DOHH2 (cell line): ENCODE data around the gene IFNAR1.
A peak's percentile ranks its signal among the peaks of the same experiment; 100 is the strongest.

Source experiments
- H3F3A ChIP-seq: fragments of 200-600 bp; sonication (generic), shearing (Covaris generic); 2 replicates; pipeline ENCODE4 v1.6.0; 2016; ENCODE audit warnings: antibody characterized with exemption, mild to moderate bottlenecking; ENCODE audit not compliant: control insufficient read depth, insufficient read depth
- H3K27ac ChIP-seq: fragments of 200-600 bp; sonication (generic); 2 replicates; pipeline ENCODE4 v1.5.1; 2014; ENCODE audit warnings: low read depth, mild to moderate bottlenecking, low read length, moderate library complexity
- H3K27me3 ChIP-seq: fragments of 200-600 bp; sonication (generic); 2 replicates; pipeline ENCODE4 v1.6.1; 2014; ENCODE audit warnings: mild to moderate bottlenecking, low read length, mixed read lengths; ENCODE audit not compliant: control insufficient read depth
- H3K36me3 ChIP-seq: fragments of 200-600 bp; sonication (generic); 2 replicates; pipeline ENCODE4 v1.6.1; 2014; ENCODE audit warnings: mild to moderate bottlenecking, low read length, moderate library complexity, mixed read lengths; ENCODE audit not compliant: control insufficient read depth
- H3K4me1 ChIP-seq: fragments of 200-600 bp; sonication (generic); 2 replicates; pipeline ENCODE4 v1.6.1; 2014; ENCODE audit warnings: mild to moderate bottlenecking, low read length, mixed read lengths; ENCODE audit not compliant: control insufficient read depth
- H3K4me2 ChIP-seq: fragments of 200-600 bp; sonication (generic); 2 replicates; pipeline ENCODE4 v1.6.0; 2014; ENCODE audit warnings: mild to moderate bottlenecking, low read length, moderate library complexity
- H3K4me3 ChIP-seq: fragments of 200-600 bp; sonication (generic); 2 replicates; pipeline ENCODE4 v1.5.1; 2014; ENCODE audit warnings: mild to moderate bottlenecking, low read length, mixed read lengths
- H3K79me2 ChIP-seq: fragments of 200-600 bp; sonication (generic); 2 replicates; pipeline ENCODE4 v1.6.1; 2014; ENCODE audit warnings: mild to moderate bottlenecking, low read length, mixed read lengths; ENCODE audit not compliant: control insufficient read depth
- H3K9me2 ChIP-seq: fragments of 200-600 bp; sonication (generic); replicated peaks from 2 replicates; pipeline ENCODE4 v1.6.1; 2014; ENCODE audit warnings: mild to moderate bottlenecking, low read length, mixed read lengths; ENCODE audit not compliant: control insufficient read depth
- H3K9me3 ChIP-seq: fragments of 200-600 bp; sonication (generic); 2 replicates; pipeline ENCODE4 v1.6.1; 2014; ENCODE audit warnings: antibody characterized with exemption, low read length, mixed read lengths; ENCODE audit not compliant: control insufficient read depth, insufficient read depth
- H4K20me1 ChIP-seq: fragments of 200-600 bp; sonication (generic); 2 replicates; pipeline ENCODE4 v1.6.0; 2014; ENCODE audit warnings: low read depth, mild to moderate bottlenecking, antibody characterized with exemption, low read length, moderate library complexity; ENCODE audit not compliant: control insufficient read depth, insufficient read depth
- EZH2phosphoT487 ChIP-seq: fragments of 200-600 bp; sonication (generic); IDR thresholded peaks from 2 replicates; pipeline ENCODE4 v1.6.1; 2017; ENCODE audit warnings: borderline replicate concordance, mild to moderate bottlenecking, antibody characterized with exemption, low read length, moderate library complexity, mixed read lengths
- TF ChIP-seq, protein P1 (sequence below): fragments of 200-600 bp; sonication (generic); IDR thresholded peaks from one replicate; pipeline ENCODE4 v1.5.1; 2014; ENCODE audit warnings: antibody characterized with exemption, mild to moderate bottlenecking, low read depth, low read length; ENCODE audit not compliant: poor library complexity, severe bottlenecking

Gene IFNAR1

DNA sequence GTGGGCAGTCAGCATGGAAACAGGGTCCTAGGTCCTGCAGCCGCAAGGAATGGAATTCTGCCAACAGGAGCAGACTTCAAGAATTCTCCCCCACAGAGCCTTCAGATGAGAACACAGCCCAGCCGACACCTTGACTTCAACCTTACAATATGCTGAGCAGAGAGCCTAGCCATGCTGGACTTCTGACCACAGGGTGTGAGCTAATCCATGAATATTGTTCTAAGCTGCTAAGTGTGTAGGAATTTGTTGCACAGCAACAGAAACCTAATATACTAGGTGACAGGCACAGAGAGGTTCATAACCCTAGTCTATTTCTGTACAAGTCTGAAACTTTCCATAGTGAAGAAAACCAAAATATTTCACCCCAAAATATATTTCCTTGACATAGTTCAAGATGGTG lies 45.5 kb downstream of the IFNAR1 start:
- Histone ChIP-seq H3K9me3 (peaks cover 22% of the 10 kb centered on the region), H3K4me3 (peak overlapping the region; percentile 27), H4K20me1 (no peaks in the 10 kb centered on the region), H3F3A (peaks cover 22% of the 10 kb centered on the region), H3K27me3 (no peaks in the 10 kb centered on the region), H3K4me2 (peak overlapping the region; percentile 27), H3K27ac (no peak overlapping the region), H3K4me1 (peaks cover 70% of the 10 kb centered on the region), H3K9me2 (no peaks in the 10 kb centered on the region), H3K36me3 (peaks cover 10% of the 10 kb centered on the region), H3K79me2 (no peaks in the 10 kb centered on the region)
- no peak for TF ChIP-seq EZH2phosphoT487
- TF ChIP-seq, protein P1, sequence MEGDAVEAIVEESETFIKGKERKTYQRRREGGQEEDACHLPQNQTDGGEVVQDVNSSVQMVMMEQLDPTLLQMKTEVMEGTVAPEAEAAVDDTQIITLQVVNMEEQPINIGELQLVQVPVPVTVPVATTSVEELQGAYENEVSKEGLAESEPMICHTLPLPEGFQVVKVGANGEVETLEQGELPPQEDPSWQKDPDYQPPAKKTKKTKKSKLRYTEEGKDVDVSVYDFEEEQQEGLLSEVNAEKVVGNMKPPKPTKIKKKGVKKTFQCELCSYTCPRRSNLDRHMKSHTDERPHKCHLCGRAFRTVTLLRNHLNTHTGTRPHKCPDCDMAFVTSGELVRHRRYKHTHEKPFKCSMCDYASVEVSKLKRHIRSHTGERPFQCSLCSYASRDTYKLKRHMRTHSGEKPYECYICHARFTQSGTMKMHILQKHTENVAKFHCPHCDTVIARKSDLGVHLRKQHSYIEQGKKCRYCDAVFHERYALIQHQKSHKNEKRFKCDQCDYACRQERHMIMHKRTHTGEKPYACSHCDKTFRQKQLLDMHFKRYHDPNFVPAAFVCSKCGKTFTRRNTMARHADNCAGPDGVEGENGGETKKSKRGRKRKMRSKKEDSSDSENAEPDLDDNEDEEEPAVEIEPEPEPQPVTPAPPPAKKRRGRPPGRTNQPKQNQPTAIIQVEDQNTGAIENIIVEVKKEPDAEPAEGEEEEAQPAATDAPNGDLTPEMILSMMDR, result no peak

DNA sequence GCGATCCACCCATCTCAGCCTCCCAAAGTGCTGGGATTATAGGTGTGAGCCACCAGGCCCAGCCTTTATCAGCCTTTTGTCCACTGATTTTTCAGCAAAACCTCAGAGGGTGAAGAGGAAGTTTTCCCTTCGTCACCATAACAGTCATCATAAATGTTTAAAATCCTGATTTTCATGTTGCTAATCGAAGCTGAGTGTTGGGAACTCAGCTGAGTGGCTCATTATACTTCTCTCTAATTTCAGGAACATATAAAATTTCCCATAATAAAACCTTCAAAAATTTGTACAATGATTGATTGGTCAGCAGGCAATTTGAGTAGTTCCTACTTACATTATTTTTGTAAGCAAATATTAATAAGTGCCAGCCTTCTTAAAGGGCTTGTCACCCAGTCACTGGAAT lies 46.6 kb downstream of the IFNAR1 start:
- H3K4me1 ChIP-seq, result peaks cover 81% of the 10 kb centered on the region
- H3K4me2 ChIP-seq, result no peak overlapping the region
- peaks cover 24% of the 10 kb centered on the region for H3F3A ChIP-seq

DNA sequence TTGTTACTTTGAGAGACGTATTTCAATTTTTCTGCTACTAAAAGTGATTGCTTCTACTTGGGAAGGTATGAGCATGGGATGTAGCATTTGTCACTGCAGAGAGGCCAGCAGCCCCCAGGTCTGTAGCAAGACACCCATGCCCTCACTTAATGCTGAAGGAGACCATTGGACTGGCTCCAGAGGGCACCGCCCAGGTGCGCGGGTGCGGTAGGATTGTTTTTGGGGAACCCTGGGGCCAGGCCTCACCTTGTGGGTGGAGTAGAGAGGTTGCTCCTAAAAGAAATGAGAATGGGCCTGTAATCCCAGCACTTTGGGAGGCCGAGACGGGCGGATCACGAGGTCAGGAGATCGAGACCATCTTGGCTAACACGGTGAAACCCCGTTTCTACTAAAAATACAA lies 47.8 kb downstream of the IFNAR1 start:
- H3K9me3 ChIP-seq, result peaks cover 9% of the 10 kb centered on the region
- H4K20me1 ChIP-seq, result no peaks in the 10 kb centered on the region
- peaks cover 5% of the 10 kb centered on the region; the same call in 1 of the 2 replicates for H3K36me3 ChIP-seq
- H3K27ac ChIP-seq, result peak overlapping the region; percentile 96
- no peaks in the 10 kb centered on the region for H3K9me2 ChIP-seq
- H3K4me2 ChIP-seq, result no peak overlapping the region
- TF ChIP-seq EZH2phosphoT487, result no peak
- TF ChIP-seq, protein P1, result no peak
- H3F3A ChIP-seq, result peaks cover 27% of the 10 kb centered on the region
- H3K27me3 ChIP-seq, result no peaks in the 10 kb centered on the region
- H3K4me1 ChIP-seq, result peaks cover 92% of the 10 kb centered on the region
- no peak overlapping the region for H3K4me3 ChIP-seq
- no peaks in the 10 kb centered on the region for H3K79me2 ChIP-seq

More for the DNA sequence above, 46.6 kb downstream of the IFNAR1 start:
- H3K27ac ChIP-seq, result no peak overlapping the region
- no peak overlapping the region for H3K4me3 ChIP-seq
- H3K79me2 ChIP-seq, result no peaks in the 10 kb centered on the region
- TF ChIP-seq, protein P1, result no peak
- no peak for TF ChIP-seq EZH2phosphoT487
- peaks cover 10% of the 10 kb centered on the region for H3K36me3 ChIP-seq
- H3K9me2 ChIP-seq, result no peaks in the 10 kb centered on the region
- H4K20me1 ChIP-seq, result no peaks in the 10 kb centered on the region
- peaks cover 21% of the 10 kb centered on the region for H3K9me3 ChIP-seq
- H3K27me3 ChIP-seq, result no peaks in the 10 kb centered on the region

DNA sequence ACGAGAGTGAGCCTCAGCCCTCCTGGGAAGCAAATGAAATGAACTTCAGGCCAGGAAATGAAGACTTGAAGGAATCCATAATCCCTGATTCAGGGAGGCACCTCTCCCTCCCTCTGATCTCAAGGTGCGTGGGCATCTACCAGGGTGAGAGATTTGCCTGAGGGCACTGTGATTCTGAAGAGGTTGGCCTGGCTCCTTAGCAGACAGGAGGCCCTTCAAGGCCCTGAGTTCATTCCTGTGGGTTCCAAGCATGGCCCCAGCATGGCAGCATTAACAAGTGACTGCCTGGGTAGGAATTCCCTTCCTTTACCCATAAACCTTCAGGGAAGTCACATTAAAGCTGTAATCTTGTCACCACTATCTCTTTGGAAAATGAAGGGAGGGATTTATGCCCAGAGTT lies 48.7 kb downstream of the IFNAR1 start:
- H3K36me3 ChIP-seq, result peaks cover 3% of the 10 kb centered on the region; the same call in 1 of the 2 replicates
- no peak for TF ChIP-seq EZH2phosphoT487
- TF ChIP-seq, protein P1, result no peak
- H3K4me3 ChIP-seq, result peak overlapping the region; percentile 57
- H3K27ac ChIP-seq, result peak overlapping the region; percentile 96
- peak overlapping the region; percentile 86 for H3K4me2 ChIP-seq
- peaks cover 27% of the 10 kb centered on the region for H3F3A ChIP-seq
- H3K27me3 ChIP-seq, result no peaks in the 10 kb centered on the region
- no peaks in the 10 kb centered on the region for H3K79me2 ChIP-seq
- peaks cover 92% of the 10 kb centered on the region for H3K4me1 ChIP-seq
- no peaks in the 10 kb centered on the region for H3K9me2 ChIP-seq
- peaks cover 4% of the 10 kb centered on the region for H3K9me3 ChIP-seq
- no peaks in the 10 kb centered on the region for H4K20me1 ChIP-seq
